DMS153 treated with DMSO at 0.1 percent for 48 hours (cell line): ENCODE data around the gene R3HDM1.
"Not testable (repeated sequence)": the region's sequence is repeated elsewhere in the genome, so short reads cannot be mapped to it uniquely, and the experiment has no call there.

Experiments
- DNase-seq: peaks from one replicate; lab custom pipeline; 2025; ENCODE audit not compliant: unreplicated experiment; lab: John Stamatoyannopoulos, UW

Gene R3HDM1

GRCh38 chr2:135570884-135571283 is 39.6 kb downstream of the R3HDM1 start:
- DNase-seq: no peak

- DNase-seq: no peak
Observed at GRCh38 chr2:135573620-135574019, 42.3 kb downstream of the R3HDM1 start.

- no peak for DNase-seq
Observed at GRCh38 chr2:135581282-135581681, 50.0 kb downstream of the R3HDM1 start.

- DNase-seq: no peak
Observed at GRCh38 chr2:135582383-135582782, 51.1 kb downstream of the R3HDM1 start.

- DNase-seq: no peak
Observed at GRCh38 chr2:135585586-135585985, 54.3 kb downstream of the R3HDM1 start.

GRCh38 chr2:135586148-135586547 is 54.9 kb downstream of the R3HDM1 start:
- no peak for DNase-seq

GRCh38 chr2:135587958-135588357 is 56.7 kb downstream of the R3HDM1 start:
- DNase-seq: no peak

- DNase-seq: no peak
Observed at GRCh38 chr2:135590619-135591260, 59.5 kb downstream of the R3HDM1 start.

- no peak for DNase-seq
Observed at GRCh38 chr2:135600915-135601314, 69.6 kb downstream of the R3HDM1 start.

- DNase-seq: no peak
Observed at GRCh38 chr2:135603543-135603942, 72.3 kb downstream of the R3HDM1 start.

- DNase-seq: no peak
Observed at GRCh38 chr2:135607561-135607960, 76.3 kb downstream of the R3HDM1 start.

GRCh38 chr2:135612319-135612718 is 81.0 kb downstream of the R3HDM1 start:
- DNase-seq: no peak

GRCh38 chr2:135615404-135615803 is 84.1 kb downstream of the R3HDM1 start:
- DNase-seq: no peak

GRCh38 chr2:135617501-135618015 is 86.3 kb downstream of the R3HDM1 start:
- DNase-seq: no peak

- DNase-seq: no peak
Observed at GRCh38 chr2:135620198-135620597, 88.9 kb downstream of the R3HDM1 start.

- DNase-seq: no peak
Observed at GRCh38 chr2:135629520-135629919, 98.2 kb downstream of the R3HDM1 start.

- DNase-seq: not testable (repeated sequence)
Observed at GRCh38 chr2:135630034-135630433, 98.8 kb downstream of the R3HDM1 start.

GRCh38 chr2:135630488-135630887 is 99.2 kb downstream of the R3HDM1 start:
- DNase-seq: no peak

GRCh38 chr2:135633582-135633981 is 102.3 kb downstream of the R3HDM1 start:
- DNase-seq: no peak

GRCh38 chr2:135635212-135635835 is 104.0 kb downstream of the R3HDM1 start:
- no peak for DNase-seq

- DNase-seq: no peak
Observed at GRCh38 chr2:135636982-135637381, 105.7 kb downstream of the R3HDM1 start.

- DNase-seq: no peak
Observed at GRCh38 chr2:135637456-135638087, 106.3 kb downstream of the R3HDM1 start.
